ENCODE measurements around the gene ZNF514. TPM values are rescaled to one million over a fixed set of nuclear protein-coding genes. Genes with fewer than 3 reads are reported as not detected.
"Not testable (repeated sequence)": the region's sequence is repeated elsewhere in the genome, so short reads cannot be mapped to it uniquely, and the experiment has no call there.

ZNF514 gene
- total RNA-seq, 2 donors from 2014 or later, result 11.0 to 12.1 TPM

DNA sequence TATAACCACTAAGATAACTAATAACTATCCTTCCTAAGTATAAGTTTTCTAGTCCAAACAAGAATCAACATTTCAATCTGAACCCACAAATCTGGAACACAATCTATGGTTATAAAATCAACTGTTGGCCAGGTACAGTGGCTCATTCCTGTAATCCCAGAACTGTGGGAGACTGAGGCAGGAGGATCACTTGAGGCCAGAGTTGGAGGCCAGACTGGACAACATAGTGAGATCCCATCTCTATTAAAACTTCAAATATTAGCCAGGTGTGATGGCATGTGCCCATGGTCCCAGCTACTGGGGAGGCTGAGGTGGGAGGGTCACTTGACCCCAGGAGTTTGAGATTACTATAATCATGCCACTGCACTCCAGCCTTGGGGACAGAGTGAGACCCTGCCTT, 49.3 kb downstream of the ZNF514 start:
- no peaks in the 10 kb centered on the region for H3K9me3 Mint-ChIP-seq
- ATAC-seq (no peak), DNase-seq (ENCODE audit: low spot score) (no peak)
- H3K27ac Mint-ChIP-seq, result no peak overlapping the region
- no peak overlapping the region for H3K4me3 Mint-ChIP-seq
- peaks cover 30% of the 10 kb centered on the region for H3K36me3 Mint-ChIP-seq
- H3K4me1 Mint-ChIP-seq (ENCODE audit: low read depth in 2 of 2), result peaks cover 6 to 8% of the 10 kb centered on the region in 2 donors
- no peaks in the 10 kb centered on the region for H3K27me3 Mint-ChIP-seq

DNA sequence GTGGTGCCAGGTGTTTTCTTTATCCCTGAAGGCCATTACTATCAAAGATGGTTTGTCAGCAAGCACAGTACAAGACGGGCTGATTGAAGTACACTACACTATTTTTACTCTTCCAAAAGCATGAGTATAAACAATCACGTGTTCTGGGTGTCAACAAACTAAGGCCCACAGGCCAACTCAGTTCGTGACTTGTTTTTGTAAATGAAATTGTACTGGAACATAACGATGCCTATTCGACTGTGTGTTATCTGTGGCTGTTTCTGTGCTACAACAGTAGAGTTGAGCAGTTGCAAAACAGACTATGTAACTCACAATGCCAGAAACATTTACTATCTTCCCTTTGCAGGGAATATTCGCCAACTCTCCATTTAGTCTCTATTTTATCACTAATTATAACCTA, 50.4 kb downstream of the ZNF514 start:
- Mint-ChIP-seq H3K4me3 (no peak overlapping the region), H3K36me3 (peaks cover 31% of the 10 kb centered on the region)

DNA sequence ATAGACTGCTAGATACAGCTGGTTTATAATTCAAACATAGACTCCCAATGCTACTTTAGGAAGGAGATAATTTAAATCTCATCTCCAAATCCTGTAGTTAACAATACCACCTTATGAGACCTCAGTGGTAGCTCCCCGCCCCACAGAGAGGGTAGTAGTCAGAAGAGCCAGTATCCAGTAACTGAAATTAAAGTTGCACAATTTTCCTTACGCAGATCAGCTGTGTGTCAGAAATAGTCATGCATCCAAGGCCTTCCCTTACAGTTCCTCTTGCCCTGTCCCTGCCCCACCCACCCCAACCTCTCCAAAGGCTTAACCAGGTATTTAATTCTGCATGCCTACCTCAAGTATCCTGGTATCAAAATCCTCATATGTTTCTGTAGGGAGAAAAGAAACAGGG, 53.6 kb downstream of the ZNF514 start:
- DNase-seq (ENCODE audit: low spot score) (no peak), ATAC-seq (no peak)
- H3K9me3 Mint-ChIP-seq, result no peaks in the 10 kb centered on the region
- H3K4me3 Mint-ChIP-seq, result no peak overlapping the region
- H3K4me1 Mint-ChIP-seq (ENCODE audit: low read depth in 2 of 2), result peaks cover 3 to 6% of the 10 kb centered on the region in 2 donors
- no peaks in the 10 kb centered on the region for H3K27me3 Mint-ChIP-seq
- H3K36me3 Mint-ChIP-seq, result peaks cover 36% of the 10 kb centered on the region
- no peak overlapping the region for H3K27ac Mint-ChIP-seq

More for the DNA sequence above, 50.4 kb downstream of the ZNF514 start:
- Mint-ChIP-seq H3K27me3 (no peaks in the 10 kb centered on the region), H3K4me1 (ENCODE audit: low read depth in 2 of 2) (peaks cover 3 to 6% of the 10 kb centered on the region in 2 donors), H3K9me3 (no peaks in the 10 kb centered on the region), H3K27ac (no peak overlapping the region)
- no peak for ATAC-seq
- DNase-seq (ENCODE audit: low spot score), result no peak

DNA sequence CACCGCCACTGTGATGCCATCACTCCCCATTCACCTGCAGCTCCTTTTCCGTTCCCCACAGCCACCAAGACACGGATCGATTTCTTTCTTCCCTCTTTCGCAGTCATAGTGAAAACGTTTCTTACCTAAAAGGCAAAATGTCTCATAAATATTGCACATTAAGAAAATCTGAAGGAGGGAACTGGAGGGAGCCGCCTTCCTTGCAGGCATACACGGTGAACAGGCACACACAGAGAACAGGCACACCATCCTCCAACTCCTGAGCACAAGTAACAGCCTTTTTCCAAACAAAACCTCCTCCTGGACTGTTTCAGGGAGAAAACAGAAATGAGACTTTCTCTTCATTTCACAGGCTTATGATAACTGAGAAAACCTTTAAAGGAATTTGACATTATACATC, 55.0 kb downstream of the ZNF514 start:
- H3K27ac Mint-ChIP-seq, result no peak overlapping the region
- DNase-seq (ENCODE audit: low spot score), result no peak
- H3K9me3 Mint-ChIP-seq, result no peaks in the 10 kb centered on the region
- peaks cover 3 to 6% of the 10 kb centered on the region in 2 donors for H3K4me1 Mint-ChIP-seq (ENCODE audit: low read depth in 2 of 2)
- H3K4me3 Mint-ChIP-seq, result no peak overlapping the region
- peaks cover 37% of the 10 kb centered on the region for H3K36me3 Mint-ChIP-seq
- ATAC-seq, result no peak
- H3K27me3 Mint-ChIP-seq, result no peaks in the 10 kb centered on the region

DNA sequence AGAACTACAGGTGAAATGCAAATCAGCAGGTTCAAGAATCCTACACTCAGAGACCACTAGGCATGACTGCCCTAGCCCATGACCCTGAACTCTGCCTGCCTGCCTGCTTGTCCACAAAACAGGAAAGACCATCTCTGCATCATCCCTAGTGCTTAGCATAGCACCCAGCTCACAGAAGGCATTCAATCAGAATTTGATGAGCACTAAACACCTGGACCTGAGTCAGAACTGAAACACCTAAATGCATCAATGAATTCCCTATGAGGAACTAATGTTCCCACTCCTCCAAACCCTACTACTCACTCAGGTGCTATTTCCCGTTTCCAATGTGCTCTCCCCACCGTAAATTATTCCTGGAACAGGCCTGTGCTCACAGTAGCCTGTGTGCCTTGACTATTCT, 59.7 kb downstream of the ZNF514 start:
- Mint-ChIP-seq H3K27ac (no peak overlapping the region), H3K27me3 (no peaks in the 10 kb centered on the region), H3K4me1 (ENCODE audit: low read depth in 2 of 2) (peaks cover 15 to 20% of the 10 kb centered on the region in 2 donors), H3K9me3 (no peaks in the 10 kb centered on the region), H3K36me3 (peaks cover 49% of the 10 kb centered on the region), H3K4me3 (no peak overlapping the region)
- ATAC-seq (no peak), DNase-seq (ENCODE audit: low spot score) (no peak)

DNA sequence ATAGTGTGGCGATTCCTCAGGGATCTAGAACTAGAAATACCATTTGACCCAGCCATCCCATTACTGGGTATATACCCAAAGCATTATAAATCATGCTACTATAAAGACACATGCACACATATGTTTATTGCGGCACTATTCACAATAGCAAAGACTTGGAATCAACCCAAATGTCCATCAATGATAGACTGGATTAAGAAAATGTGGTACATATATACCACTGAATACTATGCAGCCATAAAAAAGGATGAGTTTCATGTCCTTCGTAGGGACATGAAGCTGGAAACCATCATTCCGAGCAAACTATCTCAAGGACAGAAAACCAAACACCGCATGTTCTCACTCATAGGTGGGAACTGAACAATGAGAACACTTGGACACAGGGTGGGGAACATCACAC, 61.4 kb downstream of the ZNF514 start:
- H3K9me3 Mint-ChIP-seq; ATAC-seq; DNase-seq (ENCODE audit: low spot score); H3K27me3 Mint-ChIP-seq; H3K4me3 Mint-ChIP-seq; H3K27ac Mint-ChIP-seq: not testable (repeated sequence)
- Mint-ChIP-seq H3K4me1 (ENCODE audit: low read depth in 2 of 2) (peaks cover 23 to 24% of the 10 kb centered on the region in 2 donors), H3K36me3 (peaks cover 48% of the 10 kb centered on the region)

Other genes with a start within 250 kb of the ZNF514 start
- gene MAL, start 134.1 kb downstream of the ZNF514 start, total RNA-seq, result 1 to 10 TPM; 1.2 to 2.2 TPM
- gene MRPS5, start 38.0 kb downstream of the ZNF514 start, total RNA-seq, result 10 to 100 TPM; 61.5 to 76.0 TPM
- 1 to 10 TPM; 3.4 to 5.4 TPM for gene ZNF2, start 6.0 kb upstream of the ZNF514 start, total RNA-seq
- gene ZNF892, start 47.7 kb upstream of the ZNF514 start, total RNA-seq, result 1 to 10 TPM; 4.1 to 4.4 TPM
- 1 to 10 TPM in 1 of 2 donors, under 1 TPM in 1; 0.95 to 1.1 TPM for gene PROM2, start 114.6 kb upstream of the ZNF514 start, total RNA-seq
- not detected for gene KCNIP3, start 137.5 kb upstream of the ZNF514 start, total RNA-seq
- 10 to 100 TPM; 22.8 to 31.4 TPM for gene FAHD2A, start 242.9 kb upstream of the ZNF514 start, total RNA-seq